Transverse colon (tissue), 4 donors: ENCODE measurements around the gene ABCE1. TPM values are rescaled to one million over a fixed set of nuclear protein-coding genes. Genes with fewer than 3 reads are reported as not detected.

ENCODE experiments used
- DNase-seq: peaks from one replicate; pipeline ENCODE4 v3.0.0-alpha.2; 2019
- H3K27ac ChIP-seq, 4 donors: fragments of 200-600 bp; sonication (generic); 2 replicates each; pipeline ENCODE4 v1.5.1; 2016 to 2018; ENCODE audit warnings: inconsistent platforms in 4 of 4
- H3K27me3 ChIP-seq: fragments of 200-600 bp; sonication (generic); 2 replicates; pipeline ENCODE4 v1.5.1; 2017; ENCODE audit warnings: inconsistent platforms
- H3K36me3 ChIP-seq, 4 donors: fragments of 200-600 bp; sonication (generic); 2 replicates each; pipeline ENCODE4 v1.5.1; 2017 to 2019; ENCODE audit warnings: inconsistent platforms in 4 of 4
- H3K4me1 ChIP-seq, 4 donors: fragments of 200-600 bp; sonication (generic); 2 replicates each; pipeline ENCODE4 v1.5.1; 2017 to 2020; ENCODE audit warnings: inconsistent platforms in 4 of 4
- H3K4me3 ChIP-seq, 4 donors: fragments of 200-600 bp; sonication (generic); 1 replicate in 1 of 4; 2 replicates in 3 of 4; pipeline versions ENCODE4 v1.5.1 to v1.6.1; 2017 to 2019; ENCODE audit warnings: inconsistent platforms in 4 of 4
- H3K9me3 ChIP-seq, 2 donors: fragments of 200-600 bp; sonication (generic); 2 replicates each; pipeline ENCODE4 v1.5.1; 2017 to 2019; ENCODE audit warnings: inconsistent platforms in 2 of 2
- CTCF ChIP-seq, 5 experiments: fragments of 200-600 bp in 3 of 5; fragments of 450-650 bp in 2 of 5; sonication (generic) in 3 of 5; IDR thresholded peaks; 1 replicate in 2 of 5; 2 replicates in 3 of 5; pipeline ENCODE4 v1.5.1; 2016 to 2017; ENCODE audit warnings: antibody characterized with exemption in 5 of 5, inconsistent platforms in 3 of 5, mild to moderate bottlenecking in 2 of 5, moderate library complexity in 1 of 5
- EP300 ChIP-seq: sonication (generic); formaldehyde crosslinking; IDR thresholded peaks from one replicate; pipeline ENCODE4 v1.6.1; 2017; ENCODE audit warnings: antibody characterized with exemption, low read depth
- POLR2A ChIP-seq: fragments of 450-650 bp; IDR thresholded peaks from one replicate; pipeline ENCODE4 v1.6.1; 2016; ENCODE audit warnings: antibody characterized with exemption, mild to moderate bottlenecking, moderate library complexity
- POLR2AphosphoS5 ChIP-seq, 3 donors: sonication (generic); formaldehyde crosslinking; IDR thresholded peaks; one replicate each; pipeline ENCODE4 v1.6.1; 2016; ENCODE audit warnings: antibody characterized with exemption in 3 of 3
- WGBS, 2 donors: methylation state at CpG; one replicate each; pipeline ENCODE4 v1.1.5; 2018; ENCODE audit warnings: low coverage in 1 of 2; 5-methylcytosine and 5-hydroxymethylcytosine counted together
- in situ Hi-C, 4 donors: fragments of 200-750 bp; cut with MboI; loops; one replicate each; pipeline versions ENCODE4 v1.15.0 to v1.15.1; 2017; ENCODE audit warnings: low sequenced_read_pairs in 3 of 4, low pct_ligation_motif_present in 1 of 4, low pct_unique_long_range_greater_than_20kb in 1 of 4
- intact Hi-C: fragments of 100-400 bp; cut with DNase I; formaldehyde crosslinking; loops from one replicate; pipeline ENCODE4 v1.15.1; 2023; ENCODE audit warnings: low total_unique reads
- total RNA-seq, 4 donors: library from RNA; depleted of rRNA; stranded (reverse); fragments of >200 nt; gene quantifications; one replicate each; pipeline ENCODE4 v1.1.0, GENCODE V29; 2016

Gene ABCE1
- total RNA-seq, 4 donors from 2014 or later: 23.8 to 48.8 (median 35.7) TPM

DNA sequence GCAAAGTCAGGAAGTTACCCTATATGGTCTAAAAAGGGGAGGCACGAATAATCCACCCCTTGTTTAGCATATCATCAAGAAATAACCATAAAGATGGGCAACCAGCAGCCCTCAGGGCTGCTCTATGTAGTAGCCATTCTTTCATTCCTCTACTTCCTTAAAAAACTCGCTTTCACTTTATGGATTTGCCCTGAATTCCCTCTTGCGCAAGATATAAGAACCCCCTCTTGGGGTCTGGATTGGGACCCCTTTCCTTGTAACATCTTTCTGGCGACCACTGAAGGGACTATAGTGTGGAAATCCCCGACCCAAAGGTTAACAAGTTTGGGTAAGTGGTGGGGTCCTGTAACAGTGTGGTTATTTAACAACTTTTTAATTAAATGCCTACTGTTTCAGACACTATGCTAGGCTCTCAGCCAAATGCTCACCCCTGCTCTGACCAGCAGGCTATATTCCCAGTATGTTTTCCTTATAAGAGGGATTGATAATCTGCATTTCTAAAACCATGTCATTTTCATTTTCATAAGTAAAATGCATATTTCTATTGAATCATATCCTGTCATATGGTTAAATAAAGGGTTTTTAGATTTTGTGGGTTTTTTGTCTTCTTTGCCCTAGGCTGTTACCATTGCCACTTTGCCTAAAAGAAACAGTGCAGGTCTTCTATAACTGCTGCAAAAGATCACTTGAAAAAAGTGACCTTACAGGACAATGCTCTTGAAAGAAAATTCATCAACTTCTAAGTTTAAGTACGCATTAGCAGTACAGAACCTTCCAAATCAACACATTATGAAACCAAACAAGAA lies 41.6 kb upstream of the ABCE1 start:
- intact Hi-C loops: no loop called here
- WGBS, 2 donors: 87 to 94% methylated on average over 6 of the region's 6 CpGs

GRCh38 chr4:145058256-145058655 lies 39.9 kb upstream of the ABCE1 start:
- TF ChIP-seq POLR2AphosphoS5 (IDR thresholded peaks at IDR 0.05): no peak
- no peak for TF ChIP-seq CTCF (IDR thresholded peaks at IDR 0.05)
- no peak for TF ChIP-seq EP300
- H3K27ac ChIP-seq: no peak overlapping the region
- no peaks in the 10 kb centered on the region for H3K36me3 ChIP-seq
- DNase-seq: no peak
- in situ Hi-C loops (loop anchor here in 2 of 4 donors (25.0 kb wide), 2 partner anchors 446 to 871 kb away; no protein-coding TSS in a partner anchor), intact Hi-C loops (no loop called here)
- H3K4me3 ChIP-seq: no peak overlapping the region
- H3K4me1 ChIP-seq: no peaks in the 10 kb centered on the region
- no peaks in the 10 kb centered on the region for H3K27me3 ChIP-seq
- no peaks in the 10 kb centered on the region for H3K9me3 ChIP-seq

More for the DNA sequence above, 41.6 kb upstream of the ABCE1 start:
- Histone ChIP-seq H3K27me3 (no peaks in the 10 kb centered on the region), H3K9me3 (no peaks in the 10 kb centered on the region), H3K36me3 (no peaks in the 10 kb centered on the region), H3K4me3 (no peak overlapping the region), H3K27ac (no peak overlapping the region), H3K4me1 (no peaks in the 10 kb centered on the region)
- TF ChIP-seq EP300 (no peak), POLR2AphosphoS5 (IDR thresholded peaks at IDR 0.05) (no peak), POLR2A (no peak), CTCF (IDR thresholded peaks at IDR 0.05) (no peak)
- no peak for DNase-seq
- in situ Hi-C loops: loop anchor here in 2 of 4 donors (25.0 kb wide), 2 partner anchors 444 to 869 kb away; no protein-coding TSS in a partner anchor

DNA sequence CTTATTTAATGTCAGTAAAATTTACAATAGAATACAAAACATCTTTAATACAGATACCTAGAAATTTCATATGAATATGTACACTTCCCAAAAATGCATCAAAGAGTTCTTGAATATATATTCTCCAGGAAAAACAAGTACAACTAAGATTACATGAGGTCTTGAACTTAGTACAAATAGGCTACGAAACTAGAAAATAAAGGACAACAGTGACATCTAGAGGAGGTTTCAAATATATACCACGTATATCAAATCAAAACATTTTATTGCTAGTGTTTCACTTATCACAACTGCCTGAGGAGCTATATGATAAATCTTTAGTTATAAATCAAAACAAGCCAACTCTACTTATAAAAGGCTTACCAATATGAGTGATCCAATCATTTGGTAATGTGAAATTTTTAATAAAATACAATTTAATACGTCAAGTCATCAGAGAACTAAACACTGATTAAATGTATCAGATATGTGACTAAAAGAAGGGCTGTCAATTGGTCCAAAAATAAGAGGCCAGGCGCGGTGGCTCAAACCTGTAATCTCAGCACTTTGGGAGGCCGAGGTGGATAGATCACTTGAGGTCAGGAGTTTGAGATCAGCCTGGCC lies 36.7 kb upstream of the ABCE1 start:
- 51 to 63% methylated on average over 6 of the region's 6 CpGs for WGBS, 2 donors
- H3K27ac ChIP-seq: no peak overlapping the region

More for the DNA sequence above, 36.7 kb upstream of the ABCE1 start:
- peaks cover 0 to 11% (median 7%) of the 10 kb centered on the region in 4 donors for H3K4me1 ChIP-seq
- H3K9me3 ChIP-seq: no peaks in the 10 kb centered on the region
- no peak overlapping the region for H3K4me3 ChIP-seq
- H3K27me3 ChIP-seq: no peaks in the 10 kb centered on the region
- no peaks in the 10 kb centered on the region for H3K36me3 ChIP-seq
- DNase-seq: no peak
- TF ChIP-seq CTCF (IDR thresholded peaks at IDR 0.05) (peak; percentile 37 to 53 (median 51)), EP300 (no peak)
- in situ Hi-C loops: loop anchor here in 3 of 4 donors (10.0 to 25.0 kb wide), 3 partner anchors 449 to 887 kb away; no protein-coding TSS in a partner anchor
- intact Hi-C loops: no loop called here
